Myocyte (in vitro differentiated cells): Measurements from ENCODE around the gene UBE2QL1. TPM values are rescaled to one million over a fixed set of nuclear protein-coding genes. Genes with fewer than 3 reads are reported as not detected.
"Not testable (repeated sequence)": the region's sequence is repeated elsewhere in the genome, so short reads cannot be mapped to it uniquely, and the experiment has no call there.

Experiments
- DNase-seq: peaks from one replicate; pipeline ENCODE4 v3.0.0-alpha.2; 2012; ENCODE audit warnings: low read depth
- total RNA-seq: library from RNA; depleted of rRNA; stranded (reverse); fragments of >200 nt; gene quantifications from 2 replicates; pipeline ENCODE4 v1.2.3, GENCODE V29; 2014

The UBE2QL1 gene
- total RNA-seq, 1 donor from 2014 or later, result 0.08 TPM

DNA sequence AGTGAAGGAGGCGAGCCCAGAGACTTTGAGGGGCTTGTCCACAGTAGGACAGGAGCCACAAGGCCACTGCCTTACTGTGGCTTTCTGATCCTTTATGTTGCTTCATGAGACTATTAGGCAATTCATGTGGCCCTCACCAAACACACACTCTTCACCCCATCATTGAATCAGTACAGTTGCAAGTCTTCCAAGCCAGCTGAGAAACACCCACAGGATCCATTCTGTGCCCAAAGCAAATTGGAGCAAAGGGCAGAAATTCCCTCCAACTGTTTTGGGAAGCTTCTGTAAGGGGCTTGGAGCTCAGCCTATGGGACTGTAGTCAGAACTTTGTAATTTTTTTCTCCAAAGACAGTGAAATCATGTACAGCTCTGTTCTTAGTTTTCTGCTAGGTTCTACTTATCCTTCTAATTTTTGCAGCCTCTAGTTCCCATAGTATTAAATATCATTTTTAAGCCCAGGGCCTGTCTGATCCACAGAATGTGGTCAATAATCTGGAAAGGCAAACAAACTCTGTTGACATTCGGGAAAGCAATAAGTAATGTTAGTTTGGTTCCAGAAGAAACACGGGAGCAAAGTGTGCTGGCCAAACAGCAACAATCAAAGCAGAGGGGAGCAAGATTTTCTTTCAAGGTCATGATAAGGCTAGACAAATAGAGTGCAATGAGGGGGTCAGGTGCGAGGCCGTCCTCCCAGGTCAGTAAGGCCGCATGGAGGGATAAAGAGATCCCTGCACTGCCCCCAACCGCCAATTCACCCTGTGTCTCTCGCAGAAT is 47.0 kb downstream of the UBE2QL1 start:
- DNase-seq, result no peak

DNA sequence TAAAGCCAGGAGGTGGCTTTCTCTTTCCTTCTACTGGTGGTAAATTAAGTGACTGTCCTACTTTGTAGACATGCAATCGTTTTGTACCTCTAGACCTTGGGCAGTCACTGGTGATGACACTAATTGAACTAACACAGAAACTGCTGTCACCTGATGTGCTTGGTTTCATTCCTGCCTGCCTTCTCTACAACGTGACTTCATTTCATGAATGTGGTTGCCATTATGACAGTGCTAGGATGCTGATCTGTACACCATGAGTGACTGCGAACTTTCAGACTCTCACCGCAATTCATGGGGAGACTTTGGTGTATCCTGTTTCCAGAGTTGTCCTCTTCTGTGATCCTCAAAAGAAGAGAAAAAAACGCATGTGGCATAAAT is 47.5 kb downstream of the UBE2QL1 start:
- DNase-seq, result no peak

DNA sequence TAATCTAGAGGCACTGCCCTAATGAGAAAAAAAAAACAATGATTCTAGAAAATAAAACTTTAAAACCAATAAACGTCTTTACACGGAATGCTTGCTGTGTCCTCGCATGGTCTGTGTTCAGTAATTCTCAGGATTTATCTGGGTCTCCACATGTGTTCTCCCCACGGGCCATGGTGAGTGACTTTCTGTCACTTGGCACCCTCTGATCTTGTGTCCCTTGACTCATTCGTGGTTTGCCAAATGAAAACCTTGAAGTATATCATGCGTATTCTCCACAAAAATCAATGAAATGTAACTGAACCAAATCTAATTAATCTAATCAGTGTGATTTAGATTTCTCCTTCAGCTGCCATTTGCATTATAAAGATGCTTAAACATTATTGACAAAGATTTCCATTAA is 48.0 kb downstream of the UBE2QL1 start:
- no peak for DNase-seq

DNA sequence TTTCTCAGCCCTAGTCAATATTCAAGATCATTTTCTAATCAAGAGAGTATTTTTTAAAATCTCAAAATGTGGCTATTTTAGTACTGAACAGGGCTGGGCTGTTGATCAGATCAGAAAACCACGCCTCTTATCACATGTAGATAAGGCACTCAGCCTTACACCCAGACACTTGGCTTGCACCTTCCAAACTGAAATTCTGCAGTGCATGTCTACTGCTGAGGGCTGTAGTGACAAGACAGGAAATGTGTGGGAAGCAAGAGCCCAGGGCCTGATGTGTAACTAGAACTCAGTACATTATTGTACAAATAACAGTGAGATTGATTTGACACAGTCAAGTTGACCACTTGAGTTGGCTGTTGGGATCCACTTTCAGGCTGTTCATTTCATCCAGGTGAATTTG is 48.6 kb downstream of the UBE2QL1 start:
- DNase-seq, result no peak

DNA sequence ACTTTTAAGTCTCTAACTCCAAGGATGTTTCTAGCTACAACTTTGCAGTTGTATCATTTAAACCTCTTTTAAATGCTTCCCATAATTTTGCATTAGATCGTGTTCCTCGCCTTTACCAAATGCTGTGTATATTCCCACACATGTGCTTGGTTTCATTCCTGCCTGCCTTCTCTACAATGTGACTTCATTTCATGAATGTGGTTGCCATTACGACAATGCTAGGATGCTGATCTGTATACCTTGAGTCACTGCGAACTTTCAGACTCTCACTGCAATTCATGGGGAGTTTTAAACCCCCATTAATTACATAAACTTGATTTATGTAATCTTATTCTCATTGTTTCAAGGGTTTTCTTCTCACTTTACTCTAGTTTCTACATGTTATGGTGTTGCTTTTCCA is 50.3 kb downstream of the UBE2QL1 start:
- no peak for DNase-seq

DNA sequence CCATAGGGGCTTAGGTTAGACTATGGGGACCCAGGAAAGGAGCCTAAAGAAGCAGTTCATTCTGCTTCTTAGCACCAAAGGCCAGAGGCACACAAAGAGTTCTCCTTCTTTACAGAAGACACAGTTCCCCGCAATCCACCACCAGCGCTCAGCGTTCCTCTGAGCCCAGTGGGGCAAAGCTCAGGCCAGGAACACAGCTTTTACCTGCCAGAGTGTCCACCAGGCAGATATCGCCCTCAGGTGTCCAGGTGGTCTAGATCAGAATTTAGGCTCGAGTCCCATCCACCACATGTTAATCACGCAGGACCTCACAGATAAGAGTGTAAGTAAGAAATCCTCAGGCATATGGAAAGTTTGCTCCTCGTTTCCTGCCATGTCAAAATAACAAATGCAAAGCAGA is 53.0 kb downstream of the UBE2QL1 start:
- no peak for DNase-seq

DNA sequence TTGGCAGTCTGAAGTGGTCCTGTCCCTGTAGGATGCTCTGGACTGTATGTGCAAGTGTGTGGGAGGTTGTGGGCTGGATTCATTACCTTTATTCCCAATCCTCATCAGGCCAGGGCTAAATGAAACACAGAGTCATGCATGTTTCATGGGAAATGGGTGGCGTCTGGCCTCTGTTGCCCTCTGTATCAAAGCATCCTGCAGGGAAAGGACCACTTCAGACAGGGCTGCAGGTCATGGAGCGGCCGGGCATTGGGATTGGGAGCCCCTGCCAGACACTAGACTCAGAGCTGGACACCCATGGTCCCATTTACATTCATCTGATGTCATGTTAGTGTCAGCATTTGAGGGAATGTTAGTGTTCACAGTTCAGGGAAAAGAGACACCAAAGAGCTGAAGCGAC is 53.8 kb downstream of the UBE2QL1 start:
- no peak for DNase-seq

DNA sequence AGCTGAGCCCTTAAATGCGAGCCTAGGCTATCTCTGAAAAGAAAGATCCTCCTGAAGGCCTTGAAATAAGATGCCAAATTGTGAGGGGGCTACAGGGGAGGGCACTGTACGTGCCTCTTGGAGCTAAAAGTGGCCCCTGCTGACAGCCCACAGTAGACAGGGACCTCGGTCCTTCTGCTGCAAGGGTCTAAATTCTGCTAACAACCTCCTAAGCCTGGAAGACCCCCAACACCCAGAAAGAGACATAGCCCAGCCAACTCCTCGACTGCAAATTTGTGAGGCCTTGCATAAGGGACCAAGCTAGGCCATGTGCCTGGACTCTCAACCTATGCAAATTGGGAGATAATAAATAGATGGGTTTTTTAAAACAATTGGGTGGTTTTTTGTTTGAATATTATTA is 54.7 kb downstream of the UBE2QL1 start:
- no peak for DNase-seq

DNA sequence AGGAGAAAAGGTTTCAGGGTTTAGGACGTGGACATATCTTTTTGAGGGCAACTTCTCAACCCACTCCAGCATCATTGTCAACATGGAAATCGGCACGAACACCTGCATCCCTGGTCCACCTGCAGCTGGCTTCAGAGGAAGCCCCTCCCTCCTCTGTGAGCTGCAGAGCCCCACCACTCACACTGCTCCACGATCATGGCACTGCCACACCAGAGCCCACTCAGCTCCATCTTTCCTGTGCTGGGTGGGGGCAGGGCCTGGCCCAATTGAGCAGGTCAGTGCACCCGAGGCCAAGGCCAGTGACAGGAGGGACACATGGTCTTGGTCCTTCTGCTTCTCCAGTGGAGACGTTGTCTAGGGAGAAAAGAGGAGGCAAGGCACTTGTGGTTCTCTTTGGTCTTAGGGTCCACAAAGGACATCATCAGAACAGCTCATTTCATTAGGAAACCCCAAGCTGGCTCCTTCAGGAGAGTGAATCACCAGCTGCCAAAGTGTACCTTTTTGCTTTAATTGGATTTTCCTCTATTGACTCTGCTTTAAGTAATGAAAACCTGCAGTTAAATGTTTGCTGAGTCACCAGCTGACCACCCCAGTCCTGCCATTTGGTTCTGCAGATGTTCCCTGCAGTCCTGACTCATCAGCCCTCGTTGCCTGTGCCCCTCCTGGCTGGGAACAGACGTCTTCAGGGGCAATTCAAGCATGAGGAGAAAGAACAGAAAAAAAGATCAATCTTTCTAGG is 56.2 kb downstream of the UBE2QL1 start:
- DNase-seq, result peak; percentile 23

DNA sequence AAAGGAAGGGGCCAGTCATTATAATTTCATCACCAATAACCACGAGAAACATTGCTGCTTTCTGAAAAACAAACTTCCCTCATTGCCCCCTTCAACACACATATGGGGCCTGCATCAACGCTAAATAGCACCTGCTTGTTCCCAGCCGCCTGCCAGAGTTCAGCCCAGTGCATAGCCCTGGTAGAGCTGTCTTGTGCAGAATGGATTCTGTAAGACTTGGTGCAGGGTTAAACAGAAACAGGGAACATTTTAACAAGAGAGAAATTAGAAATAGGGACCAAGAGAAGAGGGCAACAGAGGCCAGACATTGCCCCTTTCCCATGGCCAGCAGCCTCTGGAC is 56.7 kb downstream of the UBE2QL1 start:
- no peak for DNase-seq

DNA sequence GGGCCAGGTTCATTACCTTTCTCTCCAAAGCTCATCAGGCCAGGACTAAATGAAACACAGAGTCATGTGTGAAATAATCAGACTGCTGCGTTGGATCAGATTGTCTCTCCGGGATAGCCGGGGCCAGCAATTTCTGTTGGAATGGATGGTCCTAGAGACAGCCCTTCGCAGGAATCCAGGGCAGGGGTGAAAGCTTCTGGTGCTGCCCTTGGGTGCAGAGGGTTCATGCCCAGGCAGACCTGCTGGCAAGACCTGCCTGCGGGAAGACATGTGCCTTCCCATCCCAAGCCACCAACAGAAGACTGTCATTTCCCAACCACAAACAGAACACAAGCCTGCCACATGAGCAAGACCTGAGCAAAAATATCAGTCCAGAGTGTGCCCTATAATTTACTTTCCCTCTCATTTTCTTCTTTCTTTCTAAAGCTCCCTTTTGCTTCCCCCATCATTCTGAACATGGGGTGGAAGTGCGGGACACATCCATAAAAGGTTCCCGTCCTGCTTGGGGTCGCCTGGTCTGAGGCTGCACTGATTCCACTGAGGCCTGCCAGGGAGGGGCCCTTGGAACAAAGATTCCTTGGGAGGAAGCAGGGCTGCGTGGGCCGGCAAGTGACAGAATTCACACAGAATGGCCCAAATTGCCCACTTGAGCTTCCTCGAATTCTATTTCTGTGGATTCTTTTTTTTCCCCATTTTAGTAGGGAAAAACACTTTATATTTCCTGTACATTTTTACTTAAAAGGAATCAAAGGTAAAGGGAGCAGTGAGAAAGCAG is 57.3 kb downstream of the UBE2QL1 start:
- DNase-seq, result no peak

DNA sequence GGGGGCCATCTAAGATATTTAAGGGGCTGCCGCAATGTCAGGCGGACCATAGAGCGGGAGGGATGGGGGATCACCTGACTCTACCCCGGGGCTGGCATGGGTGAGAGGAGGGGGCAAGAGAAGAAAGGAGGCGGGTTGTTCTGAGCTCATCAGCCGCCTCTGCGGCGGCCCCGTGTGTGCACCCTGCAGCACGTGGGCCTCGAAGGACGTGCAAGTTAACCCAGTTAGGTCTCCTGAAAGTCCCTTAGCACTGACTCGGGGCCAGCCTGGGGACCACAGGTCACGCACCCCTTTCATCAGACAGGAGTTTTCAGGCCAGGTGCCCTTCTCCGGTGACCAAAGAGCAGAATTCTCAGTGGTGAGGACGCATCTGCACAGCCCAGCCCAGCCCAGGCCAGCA is 58.0 kb downstream of the UBE2QL1 start:
- no peak for DNase-seq

DNA sequence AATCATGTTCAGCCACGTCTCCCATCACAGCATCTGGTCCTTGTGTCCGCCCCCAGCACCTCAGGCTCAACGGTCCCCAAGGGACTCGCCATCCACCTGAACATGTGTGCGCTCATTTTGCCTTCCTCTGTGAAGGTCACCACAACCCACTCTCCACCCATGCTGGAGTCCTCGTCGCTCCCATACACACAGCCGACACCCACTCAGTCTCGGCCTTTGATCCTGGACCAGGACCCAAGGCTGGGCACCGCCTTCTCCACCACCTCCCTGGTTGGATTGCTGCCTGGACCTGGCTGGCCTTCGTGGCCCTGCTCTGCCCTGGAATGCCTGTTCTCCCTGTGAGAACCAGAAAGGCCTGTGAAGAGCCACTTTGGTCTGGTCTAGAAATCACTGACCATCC is 60.3 kb downstream of the UBE2QL1 start:
- no peak for DNase-seq

DNA sequence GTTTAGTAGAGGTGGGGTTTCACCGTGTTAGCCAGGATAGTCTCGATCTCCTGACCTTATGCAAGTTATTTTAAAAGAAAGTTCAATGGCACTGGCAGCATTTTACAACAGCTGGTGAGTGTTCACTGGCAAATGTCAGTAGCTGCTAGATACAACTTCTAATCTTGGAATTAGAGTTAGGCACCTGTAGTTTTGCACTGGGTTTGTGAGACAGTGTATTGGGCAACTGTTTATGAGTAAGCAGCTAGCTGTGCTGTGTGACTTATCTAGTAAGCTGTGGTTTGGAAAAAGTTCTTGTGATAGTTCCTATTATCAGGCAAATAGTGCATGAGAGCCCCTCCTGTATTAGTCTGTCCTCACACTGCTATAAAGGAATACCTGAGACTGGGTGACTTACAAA is 61.5 kb downstream of the UBE2QL1 start:
- peak; percentile 45 for DNase-seq

DNA sequence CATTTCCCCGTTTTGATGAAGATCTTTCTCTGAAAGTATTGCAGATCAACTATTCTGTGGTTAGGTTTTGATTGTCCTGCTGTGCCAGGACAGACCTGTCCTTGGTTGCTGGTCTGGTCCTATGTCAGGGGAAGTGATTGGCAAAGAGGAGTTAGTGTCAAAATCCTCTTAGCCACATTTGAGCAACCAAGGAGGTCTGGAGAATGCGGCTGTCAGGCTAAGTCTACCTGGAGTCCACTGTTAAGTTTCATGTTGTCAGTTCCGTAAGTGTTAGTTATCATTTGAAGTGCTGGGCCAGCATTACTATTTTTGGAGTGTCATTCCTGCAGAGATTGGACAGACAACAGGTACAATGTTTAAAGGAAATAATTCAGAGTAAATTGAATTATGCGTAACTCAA is 62.3 kb downstream of the UBE2QL1 start:
- no peak for DNase-seq

DNA sequence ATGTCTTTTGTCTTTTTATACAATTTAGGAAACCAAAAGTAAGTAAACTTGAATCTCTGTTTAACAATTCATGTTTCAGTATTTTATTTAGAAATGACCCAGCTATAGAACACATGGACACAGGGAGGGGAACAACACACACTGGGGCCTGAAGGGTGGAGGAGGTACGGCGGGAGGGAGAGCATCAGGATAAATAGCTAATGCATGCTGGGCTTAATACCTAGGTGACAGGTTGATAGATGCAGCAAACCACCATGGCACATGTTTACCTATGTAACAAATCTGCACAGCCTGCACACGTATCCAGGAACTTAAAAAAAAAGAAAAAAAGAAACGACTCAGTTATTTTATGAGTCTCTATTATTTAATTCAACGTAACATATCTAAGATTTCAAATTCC is 67.2 kb downstream of the UBE2QL1 start:
- DNase-seq, result not testable (repeated sequence)

DNA sequence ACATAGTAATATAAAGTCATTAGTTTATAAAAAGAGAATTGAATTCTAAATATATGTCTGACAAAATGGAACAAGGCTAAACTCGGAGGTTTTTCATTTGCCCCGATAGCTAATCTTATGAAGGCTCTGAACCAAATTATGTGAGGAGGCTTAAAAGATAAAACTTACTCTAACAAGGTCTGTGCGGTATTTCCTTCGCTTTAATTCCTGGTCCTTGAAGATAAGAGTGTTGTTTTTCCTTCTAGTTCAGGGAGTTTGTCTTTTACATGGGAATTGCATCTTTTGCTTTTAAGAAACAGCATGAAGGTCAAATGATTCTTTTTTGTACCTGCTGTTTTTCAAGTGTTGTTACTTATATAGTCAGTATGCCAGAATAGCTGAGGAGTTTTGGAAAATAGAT is 68.2 kb downstream of the UBE2QL1 start:
- DNase-seq, result no peak

DNA sequence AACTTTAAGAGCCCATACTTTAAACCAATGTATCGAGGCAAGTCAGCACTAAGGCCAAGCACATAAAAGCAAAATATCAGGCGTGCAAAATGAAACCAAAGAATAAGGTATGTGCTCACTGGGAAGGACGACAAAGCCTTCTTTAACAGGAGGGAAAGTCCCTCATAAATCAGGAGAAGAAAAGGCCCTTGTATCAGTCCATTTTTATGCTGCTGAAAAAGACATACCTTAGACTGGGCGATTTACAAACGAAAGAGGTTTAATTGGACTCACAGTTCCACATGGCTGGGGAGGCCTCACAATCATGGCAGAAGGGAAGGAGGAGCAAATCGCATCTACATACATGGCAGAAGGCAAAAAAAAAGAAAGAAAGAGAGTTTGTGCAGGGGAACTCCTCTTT is 68.9 kb downstream of the UBE2QL1 start:
- DNase-seq, result no peak

DNA sequence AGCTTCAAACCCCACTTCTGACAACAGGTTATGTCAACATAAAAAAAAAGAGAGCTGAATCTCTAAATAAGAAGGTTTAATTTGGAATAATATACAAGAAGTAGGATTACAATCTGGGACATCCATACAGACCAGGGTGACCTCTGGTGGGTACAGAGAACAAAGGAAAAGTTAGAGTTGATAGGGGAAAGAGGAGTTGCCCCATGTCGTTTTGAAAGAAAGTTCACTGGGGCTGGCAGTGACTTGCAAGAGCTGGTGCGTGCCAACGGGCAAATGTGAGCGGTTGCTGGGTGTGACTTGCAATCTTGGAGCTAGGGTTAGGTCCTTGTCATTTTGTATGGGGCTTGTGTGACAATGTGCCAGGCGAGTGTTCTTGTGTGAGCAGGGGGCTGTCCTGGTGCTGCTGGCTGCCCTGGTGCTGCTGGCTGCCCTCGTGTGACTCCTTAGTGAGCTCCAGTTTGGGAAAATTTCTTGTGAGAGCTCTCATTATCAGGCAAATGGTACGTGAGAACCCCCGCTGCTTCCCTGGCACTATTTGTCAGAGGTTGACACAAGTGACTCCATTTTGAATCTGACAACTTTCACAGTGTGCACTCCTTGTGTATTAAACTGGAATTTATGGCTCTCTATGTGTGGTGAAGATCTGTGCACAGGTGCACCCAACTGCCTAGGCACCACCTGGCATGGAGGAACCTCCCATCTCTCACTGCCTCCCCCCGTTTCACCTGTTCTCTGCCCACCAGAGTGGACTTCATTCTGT is 69.8 kb downstream of the UBE2QL1 start:
- no peak for DNase-seq

DNA sequence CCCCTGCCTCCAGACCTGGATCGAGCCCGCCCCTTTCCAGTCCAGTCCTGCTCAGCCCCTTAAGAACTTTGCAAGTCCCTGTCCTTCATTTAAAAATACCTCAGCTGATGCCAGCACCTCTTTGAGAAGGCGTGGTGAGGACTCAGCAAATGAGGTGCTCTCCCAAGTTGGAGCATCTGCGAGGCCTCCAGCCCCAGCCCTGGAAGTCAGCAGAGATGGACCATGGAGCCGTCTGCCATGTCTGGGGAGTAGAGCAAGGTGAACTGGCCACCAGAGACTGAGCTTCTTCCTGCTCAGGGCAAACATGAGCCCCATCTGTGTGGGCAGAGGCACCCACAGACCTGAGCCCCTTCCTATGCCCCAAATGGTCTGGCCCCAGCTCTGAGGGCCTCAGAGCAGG is 71.5 kb downstream of the UBE2QL1 start:
- no peak for DNase-seq

DNA sequence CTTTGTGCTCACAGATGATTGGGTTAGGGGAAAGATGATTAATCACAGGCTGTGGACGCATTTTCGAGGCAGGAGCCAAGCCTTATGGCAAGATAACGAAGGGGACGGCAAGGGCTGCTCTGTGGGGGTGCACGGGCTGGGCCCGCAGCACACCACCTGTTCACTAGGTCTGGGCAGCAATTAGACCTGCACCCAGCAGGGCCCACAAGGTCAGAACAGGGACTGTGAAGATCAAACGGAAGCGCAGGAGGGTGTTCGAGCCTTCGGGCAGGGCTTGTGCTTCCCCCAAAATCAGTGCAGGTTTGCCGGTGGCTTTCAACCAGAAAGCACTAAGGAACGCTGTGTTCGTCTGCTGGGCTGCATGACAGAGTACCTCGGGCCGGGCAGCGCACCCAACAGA is 73.7 kb downstream of the UBE2QL1 start:
- no peak for DNase-seq

DNA sequence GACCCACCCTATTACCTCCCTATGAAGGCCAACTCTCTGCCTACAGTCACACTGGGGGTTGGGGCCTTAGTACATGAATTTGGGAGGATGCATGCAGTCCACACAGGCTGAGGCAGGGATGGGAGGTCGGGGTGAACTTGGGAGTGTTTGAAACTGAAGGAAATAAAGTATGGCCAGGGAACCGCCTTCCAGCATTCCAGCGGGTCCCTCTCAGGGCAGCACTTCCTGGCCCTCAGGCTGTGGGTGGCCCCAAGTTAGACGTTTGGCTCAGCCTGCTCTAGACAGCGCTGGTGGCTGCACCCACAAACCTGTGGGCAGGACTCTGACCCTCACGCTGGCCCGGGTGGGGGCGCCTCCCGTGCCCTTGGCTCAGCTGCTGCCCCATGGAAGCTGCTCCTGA is 74.3 kb downstream of the UBE2QL1 start:
- DNase-seq, result no peak
